HG03342 (cell line): ENCODE results near the gene ATP8A2.
"Not testable (repeated sequence)": the region's sequence is repeated elsewhere in the genome, so short reads cannot be mapped to it uniquely, and the experiment has no call there.

Experiments used
- ATAC-seq: cut with Tn5 transposase; IDR thresholded peaks from one replicate; pipeline ENCODE4 v1.9.1; 2021; ENCODE audit warnings: mild to moderate bottlenecking, moderate library complexity; ENCODE audit not compliant: unreplicated experiment

ATP8A2 gene

DNA sequence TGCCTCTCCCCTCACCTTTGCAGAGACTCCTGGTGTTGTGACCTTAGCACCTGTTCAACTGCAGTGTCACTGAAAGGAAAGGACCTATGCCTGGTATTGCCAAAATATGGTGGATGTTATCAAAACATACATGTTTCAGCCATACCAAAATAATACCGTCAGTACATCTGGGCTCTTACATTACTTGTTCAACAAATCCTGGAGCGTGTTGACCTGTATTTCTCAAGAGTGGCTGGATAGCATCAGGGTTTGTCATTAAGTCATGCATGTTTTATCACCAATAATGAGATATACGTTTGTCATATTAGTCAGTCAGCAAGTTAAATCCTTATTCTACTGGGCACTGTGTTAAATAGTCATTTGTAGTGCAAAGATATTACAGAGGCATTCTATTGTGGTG lies 389.3 kb downstream of the ATP8A2 start:
- ATAC-seq: no peak

DNA sequence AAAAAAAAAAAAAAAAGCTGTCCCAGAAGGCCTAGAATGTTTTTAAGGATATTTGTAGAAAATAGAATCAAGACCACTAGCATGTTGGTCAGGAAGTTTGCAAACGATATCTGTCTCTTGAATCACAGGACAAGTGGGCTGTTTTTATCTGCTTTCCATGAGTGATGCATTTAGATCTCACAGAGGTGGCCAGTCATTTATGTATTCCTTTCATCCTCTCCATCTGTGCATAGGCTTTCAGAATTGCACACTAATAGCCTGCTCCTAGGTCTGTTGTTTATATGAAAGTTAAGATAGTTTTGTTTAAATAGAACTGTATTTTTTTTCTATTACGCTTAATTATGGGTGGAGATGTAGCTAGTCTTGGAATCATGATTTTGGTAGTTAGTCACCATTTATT lies 390.5 kb downstream of the ATP8A2 start:
- no peak for ATAC-seq

DNA sequence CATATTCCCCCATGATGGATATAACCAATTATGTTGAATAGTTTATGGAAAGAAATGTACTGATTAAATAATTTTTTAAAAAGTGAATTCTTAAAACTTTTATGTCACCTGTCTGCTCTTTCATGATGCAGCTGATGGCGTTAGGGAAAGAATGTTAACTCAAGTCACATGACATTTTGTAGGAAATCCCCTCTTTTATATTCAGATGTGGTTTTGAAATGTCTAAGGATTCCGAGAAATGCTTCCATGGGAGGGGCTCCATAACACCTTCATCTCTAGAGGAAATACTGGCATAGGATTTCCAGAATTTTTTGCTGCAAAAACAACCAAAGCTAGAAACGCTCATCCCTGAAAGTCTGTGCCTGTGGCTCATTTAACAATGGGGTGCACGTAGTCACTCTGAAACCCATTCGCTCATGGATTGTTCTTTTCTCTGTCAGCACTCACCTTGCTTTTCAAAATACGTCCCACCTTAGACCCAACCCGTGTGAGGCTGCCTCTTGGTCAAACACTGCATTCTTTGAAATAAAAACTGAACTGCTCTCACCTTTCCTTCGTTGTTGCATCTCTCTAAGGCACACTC lies 391.1 kb downstream of the ATP8A2 start:
- no peak for ATAC-seq

DNA sequence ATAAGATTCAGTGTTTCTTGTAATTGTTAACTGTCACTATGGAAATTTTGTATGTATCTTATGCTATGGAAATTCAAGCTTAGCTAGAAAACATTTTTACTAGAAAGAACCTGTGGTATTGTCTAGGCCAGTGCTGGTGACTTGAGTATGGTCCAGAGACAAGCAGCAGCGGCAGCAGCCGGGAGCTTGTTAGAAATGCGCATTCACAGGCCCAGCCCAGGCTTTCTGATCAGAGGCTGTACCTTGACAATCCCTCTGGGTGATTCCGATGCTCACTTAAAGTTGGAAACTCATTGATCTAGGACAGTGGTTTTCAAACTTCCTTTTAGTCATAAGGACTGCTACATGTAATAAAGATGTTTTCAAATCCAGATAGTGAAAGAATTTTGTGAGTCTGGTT lies 392.6 kb downstream of the ATP8A2 start:
- no peak for ATAC-seq

DNA sequence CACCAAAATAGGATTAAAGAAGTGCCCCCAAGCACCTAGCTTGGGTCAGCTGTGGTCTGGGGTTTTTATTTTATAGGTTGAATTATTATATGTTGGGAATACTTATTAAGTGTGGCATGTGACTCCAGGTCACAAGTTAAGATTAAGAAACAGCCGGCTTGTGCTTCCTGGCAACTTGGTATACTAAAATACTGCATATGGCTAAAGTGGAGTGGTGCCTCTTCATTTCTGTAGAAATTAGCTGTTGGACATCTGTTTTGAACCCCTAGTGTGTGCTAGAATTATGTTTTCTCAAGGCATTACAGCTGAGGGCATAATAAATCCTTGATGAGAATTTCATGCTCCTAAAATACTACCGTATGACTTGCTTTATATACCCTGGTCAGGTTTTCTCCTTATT lies 393.5 kb downstream of the ATP8A2 start:
- no peak for ATAC-seq

DNA sequence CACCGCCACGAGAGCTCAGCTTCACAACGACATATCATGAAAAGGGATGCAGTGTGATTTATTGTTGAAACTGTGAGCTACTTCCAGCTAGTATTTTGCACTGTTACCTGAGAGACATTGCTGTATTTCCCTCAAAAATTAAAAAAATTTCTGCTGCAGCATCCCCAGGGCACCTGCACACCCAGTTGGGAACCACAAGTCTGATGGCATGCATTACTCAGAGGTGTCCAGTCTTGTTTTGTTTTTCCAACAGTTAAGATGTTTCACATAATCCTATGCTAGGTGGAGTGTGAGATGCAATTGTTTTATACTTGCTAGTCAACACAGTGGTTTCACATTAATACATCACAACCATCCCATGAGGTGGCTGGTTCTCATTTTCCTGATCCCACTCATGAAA lies 394.8 kb downstream of the ATP8A2 start:
- ATAC-seq: no peak

DNA sequence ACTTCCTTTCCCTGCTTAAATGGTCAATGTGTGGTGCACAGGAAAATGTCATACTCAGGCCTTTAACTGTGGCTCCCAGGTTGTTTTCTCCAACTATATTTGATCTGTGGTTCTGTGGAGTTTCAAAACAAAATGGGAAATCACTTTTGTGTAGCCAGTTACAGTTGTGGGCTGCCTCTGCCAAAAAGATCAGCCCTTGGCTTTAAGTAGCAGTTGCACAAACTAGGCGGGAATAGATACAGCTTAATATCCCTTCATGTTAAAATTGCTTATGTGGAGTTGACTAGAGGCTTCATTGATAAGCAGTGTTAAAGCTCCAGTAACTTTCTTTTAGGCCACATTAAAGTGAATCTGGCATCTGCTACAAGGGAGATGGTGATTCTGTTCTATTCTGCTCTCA lies 395.2 kb downstream of the ATP8A2 start:
- ATAC-seq: no peak

DNA sequence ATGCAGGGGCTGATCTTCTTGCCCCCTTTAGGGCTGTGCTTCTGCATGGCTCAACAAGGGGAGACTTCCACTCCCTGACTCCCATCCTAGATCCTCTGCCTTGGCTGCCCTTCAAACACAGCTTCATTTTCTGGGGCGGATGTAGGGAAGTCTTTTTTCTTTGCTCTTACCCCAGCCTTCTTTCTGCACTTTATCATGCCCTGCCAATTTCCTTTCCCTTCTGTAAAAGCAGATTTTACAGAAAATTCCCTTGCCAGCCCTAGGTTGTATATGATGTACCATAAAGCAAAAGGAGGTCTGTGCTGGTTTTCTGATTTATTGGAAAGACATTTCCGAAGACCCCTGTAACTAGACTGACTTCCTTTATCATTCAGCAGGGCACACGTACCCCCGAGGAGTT lies 396.6 kb downstream of the ATP8A2 start:
- ATAC-seq: no peak

DNA sequence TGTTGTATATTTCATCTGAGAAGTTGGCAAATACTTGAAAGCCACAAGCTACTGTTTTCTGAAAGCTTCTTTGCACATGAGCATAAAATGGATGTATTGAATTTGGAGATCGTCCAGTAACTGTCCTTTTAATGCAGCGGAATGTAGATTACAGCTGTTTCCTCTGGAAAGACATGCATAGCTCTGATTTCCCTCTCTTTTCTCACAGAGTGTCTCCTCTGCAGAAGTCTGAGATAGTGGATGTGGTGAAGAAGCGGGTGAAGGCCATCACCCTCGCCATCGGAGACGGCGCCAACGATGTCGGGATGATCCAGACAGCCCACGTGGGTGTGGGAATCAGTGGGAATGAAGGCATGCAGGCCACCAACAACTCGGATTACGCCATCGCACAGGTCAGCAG lies 397.1 kb downstream of the ATP8A2 start:
- no peak for ATAC-seq

DNA sequence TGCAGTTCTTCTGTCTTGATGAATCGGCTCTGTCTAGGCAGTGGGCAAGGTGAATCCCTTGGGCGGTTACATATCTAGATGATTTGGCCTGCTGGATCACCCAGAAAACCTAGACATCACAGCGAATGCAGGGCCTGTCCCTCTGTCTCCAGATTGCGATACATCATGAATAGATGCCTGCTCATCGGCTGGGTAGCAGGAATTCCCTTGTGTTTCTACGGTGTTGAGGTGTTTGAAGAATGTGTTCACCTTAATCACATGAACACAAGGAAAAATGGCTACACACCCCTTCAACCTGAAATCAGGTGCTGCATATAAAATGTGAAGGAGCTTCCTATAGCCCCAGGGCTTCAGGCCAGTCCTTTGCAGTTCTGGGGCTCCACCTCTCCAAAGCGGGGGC lies 398.8 kb downstream of the ATP8A2 start:
- no peak for ATAC-seq

DNA sequence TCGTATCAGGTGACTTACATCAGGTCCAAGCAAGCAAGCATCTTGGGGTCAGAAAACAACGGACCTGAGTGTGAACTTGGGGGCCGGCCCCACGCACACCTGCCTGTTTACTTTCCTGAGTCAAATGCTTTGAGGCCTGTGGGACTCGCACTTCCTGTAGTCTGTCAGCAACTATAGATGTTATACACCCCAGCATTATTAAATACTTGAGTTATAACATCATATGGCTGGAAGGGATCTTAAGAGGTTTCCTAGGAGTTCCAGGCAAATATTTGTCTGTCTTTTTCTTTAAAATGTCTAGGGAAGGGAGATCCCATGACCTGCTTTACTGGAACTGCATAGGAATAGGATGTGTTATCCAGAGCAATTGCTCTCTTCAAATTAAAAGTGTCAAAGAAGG lies 399.4 kb downstream of the ATP8A2 start:
- ATAC-seq: no peak

DNA sequence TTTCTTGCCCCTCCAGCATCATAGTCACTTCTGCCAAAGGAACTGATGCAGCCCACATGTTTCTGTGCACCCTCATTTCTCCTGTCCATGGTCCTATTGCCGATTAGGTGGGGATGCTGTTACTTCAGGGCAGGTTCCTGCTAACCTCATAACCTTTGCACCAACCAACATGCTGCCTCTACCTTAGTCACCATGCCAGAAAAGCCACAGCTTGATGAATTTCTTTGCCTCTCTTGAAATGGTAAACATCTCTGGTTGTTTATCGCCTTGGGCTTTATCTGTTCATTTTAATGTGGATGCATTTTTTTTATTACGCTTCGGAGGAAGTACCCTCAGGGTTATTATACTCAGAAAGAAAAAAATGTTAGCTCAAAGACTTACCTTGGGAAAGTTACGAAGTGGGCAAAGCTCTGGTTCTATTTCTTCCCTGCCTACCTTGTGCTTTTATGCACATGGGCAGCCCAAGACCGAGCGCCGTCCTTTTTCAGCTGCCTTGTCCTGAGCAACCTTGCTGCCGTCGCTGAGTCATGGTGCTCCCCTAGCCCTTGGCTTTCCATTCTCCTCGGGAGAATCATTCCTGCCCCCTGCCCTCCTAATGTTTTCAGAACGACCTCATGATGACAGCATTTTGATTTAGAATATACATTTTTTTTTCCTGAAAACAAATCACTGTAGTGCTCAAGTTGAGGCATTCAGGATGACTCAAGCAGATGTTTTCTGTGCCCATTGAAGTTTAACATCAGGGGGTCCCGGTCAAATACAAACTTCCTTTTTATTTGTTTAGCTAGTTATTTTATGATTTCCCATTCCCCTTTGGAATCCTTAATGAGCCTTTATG lies 400.1 kb downstream of the ATP8A2 start:
- no peak for ATAC-seq

DNA sequence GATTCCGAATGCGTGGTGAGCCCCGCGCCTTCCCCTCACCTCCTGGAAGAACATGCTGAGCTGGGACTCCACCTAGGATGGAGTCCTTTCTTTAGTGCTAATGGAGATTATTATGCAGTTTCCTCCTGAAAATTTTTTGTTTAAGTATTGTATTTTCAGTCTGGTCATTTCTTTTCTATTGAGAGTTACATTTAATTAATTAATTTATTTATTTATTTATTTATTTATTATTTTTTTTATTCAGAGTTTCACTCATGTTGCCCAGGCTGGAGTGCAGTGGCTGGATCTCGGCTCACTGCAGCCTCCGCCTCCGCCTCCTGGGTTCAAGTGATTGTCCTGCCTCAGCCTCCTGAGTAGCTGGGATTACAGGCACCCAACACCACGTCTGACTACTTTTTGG lies 400.8 kb downstream of the ATP8A2 start:
- ATAC-seq: not testable (repeated sequence)

DNA sequence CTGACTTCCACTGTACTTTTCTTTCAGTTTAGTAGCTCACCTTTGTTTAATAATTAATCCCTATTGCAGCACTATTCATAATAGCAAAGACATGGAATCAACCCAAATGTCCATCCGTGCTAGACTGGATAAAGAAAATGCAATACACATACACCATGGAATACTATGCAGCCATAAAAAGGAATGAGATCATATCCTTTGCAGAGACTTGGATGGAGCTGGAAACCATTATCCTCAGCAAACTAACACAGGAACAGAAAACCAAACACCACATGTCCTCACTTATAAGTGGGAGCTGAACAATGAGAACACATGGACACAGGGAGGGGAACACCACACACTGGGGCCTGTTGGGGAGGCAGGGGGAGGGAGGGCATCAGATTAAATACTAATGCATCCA lies 402.3 kb downstream of the ATP8A2 start:
- ATAC-seq: not testable (repeated sequence)

DNA sequence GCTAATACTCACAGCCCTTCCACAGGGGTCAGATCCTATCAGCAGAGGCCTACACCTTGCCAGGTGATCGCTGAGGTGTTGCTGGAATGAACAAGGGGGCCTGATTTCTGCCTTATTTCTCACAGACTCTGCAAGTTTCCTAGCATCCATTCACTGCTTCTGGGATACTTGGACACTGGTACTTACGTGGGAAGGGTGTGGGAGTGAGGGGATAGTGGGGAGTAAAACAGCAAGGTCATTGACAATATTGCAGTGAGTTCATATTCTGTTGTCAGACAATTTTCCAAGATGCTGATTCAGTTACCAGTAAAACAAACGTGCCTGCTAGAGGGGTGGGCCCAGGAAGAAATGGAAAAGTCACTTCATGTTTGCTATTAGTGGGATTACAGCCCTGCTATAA lies 403.5 kb downstream of the ATP8A2 start:
- no peak for ATAC-seq

DNA sequence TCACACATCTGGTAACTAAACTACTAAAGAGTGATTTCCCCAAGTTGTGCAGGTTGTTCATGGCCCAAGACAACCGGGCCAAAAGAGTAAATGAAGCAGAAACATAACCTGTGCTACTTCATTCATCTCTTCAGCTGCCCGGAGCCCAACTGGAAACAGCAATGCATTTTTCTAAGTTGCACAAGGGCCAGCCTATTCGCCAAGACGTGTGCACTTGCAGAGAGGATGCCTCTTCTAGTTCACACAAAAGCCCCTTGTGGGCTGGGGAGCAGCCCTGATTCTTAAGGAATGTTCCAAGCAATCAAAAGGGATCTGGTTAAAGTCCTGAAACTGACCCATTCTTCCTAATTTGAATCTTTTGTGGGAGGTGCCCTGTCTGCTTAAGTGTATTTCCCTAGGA lies 404.2 kb downstream of the ATP8A2 start:
- ATAC-seq: no peak

DNA sequence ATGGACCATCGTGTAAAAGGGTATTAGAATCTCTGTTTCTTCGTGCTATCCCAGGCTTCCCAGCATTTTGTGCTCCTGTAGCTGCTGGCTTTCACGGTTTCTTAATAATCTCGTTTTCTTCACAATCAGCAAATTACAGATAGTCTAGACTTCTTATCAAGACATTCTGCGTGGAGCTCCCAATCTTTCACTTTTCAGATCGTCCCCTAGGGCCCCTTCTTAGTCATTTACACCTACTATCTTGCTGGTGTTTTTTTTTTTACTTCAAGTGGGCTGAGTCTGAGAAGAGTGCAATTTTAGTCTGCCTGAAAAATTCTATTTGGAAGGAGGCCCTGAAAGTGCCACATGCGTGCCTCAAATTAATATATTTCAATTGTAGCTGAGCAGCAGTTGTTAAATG lies 404.9 kb downstream of the ATP8A2 start:
- no peak for ATAC-seq

DNA sequence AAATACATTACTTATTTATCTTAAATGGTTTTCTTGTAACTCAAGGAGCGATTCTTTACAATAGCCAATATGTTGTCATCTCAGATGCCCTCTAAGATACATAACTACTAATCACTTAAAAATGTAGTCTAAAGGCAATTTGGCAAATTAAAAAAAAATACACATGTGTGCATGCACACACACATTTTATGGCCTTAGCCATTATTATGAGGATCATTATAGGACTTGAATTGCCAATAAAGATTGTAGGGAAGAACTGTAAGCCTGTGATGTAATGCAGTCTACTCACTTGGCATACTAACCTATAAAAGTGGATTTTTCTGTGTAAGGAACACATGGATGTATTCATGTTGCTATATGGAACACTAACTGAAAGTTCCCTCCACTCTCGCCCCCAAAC lies 405.7 kb downstream of the ATP8A2 start:
- no peak for ATAC-seq

DNA sequence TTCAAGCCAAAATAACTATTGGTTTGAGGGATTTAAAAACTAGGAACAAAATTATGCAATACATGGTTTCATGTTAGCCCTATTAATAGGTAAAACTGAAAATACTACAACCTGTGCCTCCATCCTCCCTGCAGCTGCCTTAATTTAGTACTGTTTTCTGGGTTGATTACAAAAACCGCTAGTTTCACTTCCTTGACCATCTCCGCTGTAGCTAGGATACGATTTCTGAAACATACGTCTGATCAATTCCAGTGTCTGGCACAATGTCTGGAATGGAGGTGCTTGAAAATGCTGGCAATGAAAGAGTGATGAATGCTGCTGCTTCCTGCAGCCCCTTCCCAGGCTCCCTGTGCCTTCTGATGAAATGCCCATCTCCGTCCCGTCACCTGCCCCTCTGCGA lies 406.6 kb downstream of the ATP8A2 start:
- peak; percentile 63 for ATAC-seq

DNA sequence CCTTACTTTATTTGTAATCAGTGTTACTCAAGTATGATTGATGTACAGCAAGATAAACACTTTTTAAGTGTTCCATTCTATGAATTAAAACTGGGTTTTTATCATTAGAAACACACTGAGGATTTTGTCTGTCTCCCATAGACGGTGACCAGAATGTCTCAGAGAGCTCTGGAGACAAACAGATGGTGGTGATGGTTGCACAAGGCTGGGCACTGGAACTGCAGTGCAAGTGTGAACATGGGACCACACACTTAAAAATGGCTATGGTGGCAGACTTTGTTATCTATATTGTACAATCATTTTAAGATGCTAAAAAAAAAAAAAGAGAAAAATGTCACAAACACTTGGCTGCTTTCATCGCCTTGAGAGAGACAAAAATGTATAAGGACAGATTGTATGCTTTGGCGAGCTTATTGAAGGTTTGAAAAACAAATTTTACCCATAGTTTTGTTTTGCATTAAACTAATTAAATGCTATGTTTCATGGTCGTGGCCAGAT lies 407.1 kb downstream of the ATP8A2 start:
- ATAC-seq: no peak

DNA sequence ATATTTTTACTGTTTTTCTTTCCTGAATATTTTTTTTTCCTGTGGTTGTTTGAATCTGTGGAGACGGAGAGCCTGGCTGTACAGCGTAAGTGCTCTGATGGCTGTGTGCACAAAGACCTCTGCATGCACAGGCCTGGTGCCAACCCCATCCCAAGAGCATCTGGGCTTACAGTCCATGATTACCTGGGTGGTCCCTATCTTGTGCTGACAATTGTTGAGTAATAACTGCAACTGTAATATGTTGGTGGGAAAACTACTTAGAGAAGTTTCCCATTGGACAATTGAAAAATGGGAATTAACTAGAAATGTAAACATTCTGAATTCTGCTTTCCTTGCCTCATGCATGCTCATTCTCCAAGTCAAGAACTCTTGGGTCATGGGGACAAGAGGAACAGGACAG lies 411.3 kb downstream of the ATP8A2 start:
- ATAC-seq: no peak

DNA sequence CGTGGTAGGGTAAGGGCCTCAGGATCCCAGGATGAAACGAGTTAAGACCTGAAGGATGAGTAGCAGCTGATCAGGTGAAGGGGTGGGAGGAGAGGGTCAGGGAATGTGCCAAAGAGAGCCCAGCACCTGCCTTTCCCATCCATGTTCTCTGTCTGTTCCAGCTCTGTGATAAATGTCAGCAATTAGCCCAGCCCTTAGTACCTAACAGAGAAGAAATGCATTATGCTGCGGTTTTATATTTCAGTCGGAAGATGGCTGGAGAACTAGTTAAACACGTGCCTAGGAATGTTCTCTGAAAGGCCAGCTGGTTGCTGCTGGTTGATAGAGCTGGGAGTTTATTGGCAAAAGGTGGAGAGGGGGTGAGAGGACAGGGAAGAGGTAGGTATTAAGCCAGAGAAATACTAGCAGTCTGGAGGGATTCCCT lies 411.8 kb downstream of the ATP8A2 start:
- no peak for ATAC-seq

DNA sequence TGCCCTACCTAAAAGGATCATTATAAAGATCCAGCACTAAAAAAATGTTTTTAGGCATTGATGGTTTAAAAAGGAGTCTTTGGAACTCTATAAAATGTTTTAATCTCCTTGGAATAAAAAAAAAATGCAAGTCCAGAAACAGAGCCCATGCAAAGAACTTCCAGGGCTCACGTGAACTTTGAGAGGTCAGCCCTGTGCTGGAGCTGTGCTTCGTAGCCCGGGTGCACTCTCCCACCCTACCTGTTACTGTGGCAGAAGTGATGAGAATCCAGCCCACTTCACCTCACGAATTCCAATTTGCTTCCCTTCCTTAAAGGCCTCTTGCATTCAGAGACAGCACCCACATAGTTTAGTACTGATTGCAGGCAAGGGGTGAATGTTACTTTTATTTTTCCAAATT lies 412.3 kb downstream of the ATP8A2 start:
- no peak for ATAC-seq
